Measurements from ENCODE around the gene PLPP3.

The PLPP3 gene

GRCh38 chr1:56527548-56528302 lies 51.6 kb downstream of the PLPP3 start:
- Histone ChIP-seq H3K79me2 (ENCODE audit: insufficient read depth, low read length) (no peaks in the 10 kb centered on the region), H3K4me1 (ENCODE audit: insufficient read depth, low read length, severe bottlenecking) (no peaks in the 10 kb centered on the region), H3K27ac (ENCODE audit: low read depth, low read length, poor library complexity, severe bottlenecking) (no peak overlapping the region)

DNA sequence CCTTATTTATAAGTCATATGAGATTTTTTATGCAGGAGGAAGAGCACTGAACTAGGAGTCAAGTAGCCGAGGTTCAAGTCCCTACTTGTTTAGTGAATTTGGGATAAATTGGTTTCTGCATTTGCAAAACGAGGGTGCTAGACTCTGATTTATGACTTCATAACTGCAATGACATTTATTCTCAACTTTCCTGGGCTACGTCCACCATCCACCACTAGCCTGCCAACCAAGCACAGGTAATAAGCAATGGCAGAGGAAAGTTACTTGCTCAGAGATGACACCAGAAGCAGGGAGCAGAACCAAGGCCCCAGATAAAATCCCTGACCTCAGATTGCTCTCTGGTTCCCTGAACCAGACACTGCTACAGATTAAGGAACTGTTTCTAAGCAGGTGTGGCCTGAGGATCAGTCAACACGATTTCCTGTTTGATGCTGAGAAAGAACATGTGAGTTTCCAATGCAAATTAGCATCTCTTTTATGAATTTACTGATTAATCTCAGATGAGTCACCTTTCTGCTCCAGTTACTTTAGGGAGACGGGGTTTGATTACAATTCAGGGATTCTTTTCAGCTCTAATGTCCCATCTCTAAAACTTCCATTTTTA lies 52.7 kb downstream of the PLPP3 start:
- H3K9ac ChIP-seq (ENCODE audit: low read length), result no peak overlapping the region
- no peaks in the 10 kb centered on the region for H3F3A ChIP-seq (ENCODE audit: insufficient read depth, low read length)
- no peaks in the 10 kb centered on the region for H4K20me1 ChIP-seq (ENCODE audit: insufficient read depth, low read length)
- no peaks in the 10 kb centered on the region for H3K9me2 ChIP-seq (ENCODE audit: low read depth, low read length)
- H3K79me2 ChIP-seq (ENCODE audit: insufficient read depth, low read length), result no peaks in the 10 kb centered on the region
- no peak overlapping the region for H3K27ac ChIP-seq (ENCODE audit: low read depth, low read length, poor library complexity, severe bottlenecking)
- H3K36me3 ChIP-seq (ENCODE audit: insufficient read depth, low read length), result no peaks in the 10 kb centered on the region
- no peak for TF ChIP-seq EZH2 (IDR thresholded peaks at IDR 0.05; ENCODE audit: borderline replicate concordance, low read length)
- TF ChIP-seq, protein P1, sequence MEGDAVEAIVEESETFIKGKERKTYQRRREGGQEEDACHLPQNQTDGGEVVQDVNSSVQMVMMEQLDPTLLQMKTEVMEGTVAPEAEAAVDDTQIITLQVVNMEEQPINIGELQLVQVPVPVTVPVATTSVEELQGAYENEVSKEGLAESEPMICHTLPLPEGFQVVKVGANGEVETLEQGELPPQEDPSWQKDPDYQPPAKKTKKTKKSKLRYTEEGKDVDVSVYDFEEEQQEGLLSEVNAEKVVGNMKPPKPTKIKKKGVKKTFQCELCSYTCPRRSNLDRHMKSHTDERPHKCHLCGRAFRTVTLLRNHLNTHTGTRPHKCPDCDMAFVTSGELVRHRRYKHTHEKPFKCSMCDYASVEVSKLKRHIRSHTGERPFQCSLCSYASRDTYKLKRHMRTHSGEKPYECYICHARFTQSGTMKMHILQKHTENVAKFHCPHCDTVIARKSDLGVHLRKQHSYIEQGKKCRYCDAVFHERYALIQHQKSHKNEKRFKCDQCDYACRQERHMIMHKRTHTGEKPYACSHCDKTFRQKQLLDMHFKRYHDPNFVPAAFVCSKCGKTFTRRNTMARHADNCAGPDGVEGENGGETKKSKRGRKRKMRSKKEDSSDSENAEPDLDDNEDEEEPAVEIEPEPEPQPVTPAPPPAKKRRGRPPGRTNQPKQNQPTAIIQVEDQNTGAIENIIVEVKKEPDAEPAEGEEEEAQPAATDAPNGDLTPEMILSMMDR (IDR thresholded peaks at IDR 0.05; ENCODE audit: low read length), result no peak
- H3K9me3 ChIP-seq (ENCODE audit: low read length), result no peaks in the 10 kb centered on the region
- H2AFZ ChIP-seq (ENCODE audit: low read length), result no peak overlapping the region
- no peaks in the 10 kb centered on the region for H3K27me3 ChIP-seq (ENCODE audit: insufficient read depth, low read length)
- H3K4me3 ChIP-seq (ENCODE audit: low read depth, low read length, poor library complexity, severe bottlenecking), result no peak overlapping the region
- H3K4me1 ChIP-seq (ENCODE audit: insufficient read depth, low read length, severe bottlenecking), result no peaks in the 10 kb centered on the region
- no peak overlapping the region for H3K4me2 ChIP-seq (ENCODE audit: low read length)

More at GRCh38 chr1:56527548-56528302, 51.6 kb downstream of the PLPP3 start:
- Histone ChIP-seq H3K4me2 (ENCODE audit: low read length) (no peak overlapping the region), H3K4me3 (ENCODE audit: low read depth, low read length, poor library complexity, severe bottlenecking) (no peak overlapping the region), H4K20me1 (ENCODE audit: insufficient read depth, low read length) (no peaks in the 10 kb centered on the region), H3F3A (ENCODE audit: insufficient read depth, low read length) (no peaks in the 10 kb centered on the region), H3K27me3 (ENCODE audit: insufficient read depth, low read length) (no peaks in the 10 kb centered on the region), H3K9me3 (ENCODE audit: low read length) (no peaks in the 10 kb centered on the region), H3K9ac (ENCODE audit: low read length) (no peak overlapping the region), H2AFZ (ENCODE audit: low read length) (no peak overlapping the region), H3K36me3 (ENCODE audit: insufficient read depth, low read length) (no peaks in the 10 kb centered on the region), H3K9me2 (ENCODE audit: low read depth, low read length) (no peaks in the 10 kb centered on the region)
- TF ChIP-seq, protein P1 (IDR thresholded peaks at IDR 0.05; ENCODE audit: low read length), result no peak
- TF ChIP-seq EZH2 (IDR thresholded peaks at IDR 0.05; ENCODE audit: borderline replicate concordance, low read length), result no peak

GRCh38 chr1:56525489-56526041 lies 53.8 kb downstream of the PLPP3 start:
- no peaks in the 10 kb centered on the region for H3F3A ChIP-seq (ENCODE audit: insufficient read depth, low read length)
- H3K4me2 ChIP-seq (ENCODE audit: low read length), result no peak overlapping the region
- no peaks in the 10 kb centered on the region for H3K4me1 ChIP-seq (ENCODE audit: insufficient read depth, low read length, severe bottlenecking)
- no peak overlapping the region for H3K9ac ChIP-seq (ENCODE audit: low read length)
- no peak overlapping the region for H2AFZ ChIP-seq (ENCODE audit: low read length)
- H3K27ac ChIP-seq (ENCODE audit: low read depth, low read length, poor library complexity, severe bottlenecking), result no peak overlapping the region
- no peaks in the 10 kb centered on the region for H3K27me3 ChIP-seq (ENCODE audit: insufficient read depth, low read length)
- no peaks in the 10 kb centered on the region for H3K36me3 ChIP-seq (ENCODE audit: insufficient read depth, low read length)
- H3K79me2 ChIP-seq (ENCODE audit: insufficient read depth, low read length), result no peaks in the 10 kb centered on the region
- H3K9me2 ChIP-seq (ENCODE audit: low read depth, low read length), result no peaks in the 10 kb centered on the region
- TF ChIP-seq EZH2 (IDR thresholded peaks at IDR 0.05; ENCODE audit: borderline replicate concordance, low read length), result no peak
- TF ChIP-seq, protein P1 (IDR thresholded peaks at IDR 0.05; ENCODE audit: low read length), result no peak
- H3K4me3 ChIP-seq (ENCODE audit: low read depth, low read length, poor library complexity, severe bottlenecking), result no peak overlapping the region
- H3K9me3 ChIP-seq (ENCODE audit: low read length), result no peaks in the 10 kb centered on the region
- no peaks in the 10 kb centered on the region for H4K20me1 ChIP-seq (ENCODE audit: insufficient read depth, low read length)
